Neural progenitor cell (in vitro differentiated cells): ENCODE data around the gene CDCA8. TPM values are rescaled to one million over a fixed set of nuclear protein-coding genes. Genes with fewer than 3 reads are reported as not detected.

ENCODE experiments used
- DNase-seq: peaks from one replicate; pipeline ENCODE4 v3.0.0-alpha.2; 2016; ENCODE audit warnings: low spot score
- H2AFZ ChIP-seq: fragments of 200-600 bp; sonication (generic); replicated peaks from 2 replicates; pipeline ENCODE4 v1.6.1; 2016; ENCODE audit warnings: antibody characterized with exemption
- H3F3A ChIP-seq: fragments of 200-600 bp; sonication (generic); 2 replicates; pipeline ENCODE4 v1.6.1; 2016; ENCODE audit warnings: antibody characterized with exemption, low read depth
- H3K27ac ChIP-seq: fragments of 200-600 bp; sonication (generic); 2 replicates; pipeline ENCODE4 v1.5.1; 2016; ENCODE audit warnings: mild to moderate bottlenecking
- H3K27me3 ChIP-seq: fragments of 200-600 bp; sonication (generic); 2 replicates; pipeline ENCODE4 v1.6.1; 2016; ENCODE audit warnings: mild to moderate bottlenecking, moderate library complexity
- H3K36me3 ChIP-seq: fragments of 200-600 bp; sonication (generic); 2 replicates; pipeline ENCODE4 v1.5.1; 2016
- H3K4me1 ChIP-seq: fragments of 200-600 bp; sonication (generic); 2 replicates; pipeline ENCODE4 v1.6.1; 2016; ENCODE audit warnings: mixed run types
- H3K4me2 ChIP-seq: fragments of 200-600 bp; sonication (generic); 2 replicates; pipeline ENCODE4 v1.6.1; 2016
- H3K4me3 ChIP-seq: fragments of 200-600 bp; sonication (generic); 2 replicates; pipeline ENCODE4 v1.5.1; 2016
- H3K79me2 ChIP-seq: fragments of 200-600 bp; sonication (generic); 2 replicates; pipeline ENCODE4 v1.6.1; 2016; ENCODE audit warnings: low read depth
- H3K9ac ChIP-seq: fragments of 200-600 bp; sonication (generic); 2 replicates; pipeline ENCODE4 v1.6.1; 2016
- H3K9me3 ChIP-seq: fragments of 200-600 bp; sonication (generic); 2 replicates; pipeline ENCODE4 v1.5.1; 2016; ENCODE audit warnings: low read depth
- H4K20me1 ChIP-seq: fragments of 200-600 bp; sonication (generic); 2 replicates; pipeline ENCODE4 v1.6.1; 2016; ENCODE audit warnings: low read depth
- H3K27ac Mint-ChIP-seq: 3 replicates; pipeline ENCODE4 v1.8.0; 2021; ENCODE audit warnings: mixed read lengths
- H3K27me3 Mint-ChIP-seq: 2 replicates; pipeline ENCODE4 v1.8.0; 2022; ENCODE audit warnings: low read depth, mild to moderate bottlenecking, inconsistent platforms, moderate library complexity, mixed read lengths; ENCODE audit not compliant: insufficient read depth
- H3K36me3 Mint-ChIP-seq: 3 replicates; pipeline ENCODE4 v1.8.0; 2021; ENCODE audit warnings: mixed read lengths
- H3K4me1 Mint-ChIP-seq: 3 replicates; pipeline ENCODE4 v1.8.0; 2021; ENCODE audit warnings: mixed read lengths
- H3K4me3 Mint-ChIP-seq: 3 replicates; pipeline ENCODE4 v1.8.0; 2021; ENCODE audit warnings: mild to moderate bottlenecking, moderate library complexity, mixed read lengths
- H3K9me3 Mint-ChIP-seq: 3 replicates; pipeline ENCODE4 v1.8.0; 2020; ENCODE audit warnings: mixed read lengths
- EZH2 ChIP-seq: fragments of 200-600 bp; sonication (generic); IDR thresholded peaks from 2 replicates; pipeline ENCODE4 v1.6.1; 2017; ENCODE audit warnings: antibody characterized with exemption, mild to moderate bottlenecking, moderate library complexity
- EZH2phosphoT487 ChIP-seq: fragments of 200-600 bp; sonication (generic); IDR thresholded peaks from 2 replicates; pipeline ENCODE4 v1.6.1; 2017; ENCODE audit warnings: antibody characterized with exemption
- total RNA-seq: library from RNA; depleted of rRNA; stranded (reverse); fragments of >200 nt; gene quantifications from 2 replicates; pipeline ENCODE4 v1.2.3, GENCODE V29; 2015; ENCODE audit warnings: low replicate concordance
- TF ChIP-seq, protein P1 (sequence below): fragments of 200-600 bp; sonication (generic); IDR thresholded peaks from 2 replicates; pipeline ENCODE4 v1.5.1; 2017; ENCODE audit warnings: antibody characterized with exemption, mild to moderate bottlenecking

The CDCA8 gene
- total RNA-seq, 1 donor from 2014 or later: 49.3 TPM

- Mint-ChIP-seq H3K27ac (peak overlapping the region; percentile 42), H3K27me3 (peaks cover 22% of the 10 kb centered on the region), H3K4me1 (peaks cover 32% of the 10 kb centered on the region), H3K4me3 (no peak overlapping the region), H3K36me3 (no peaks in the 10 kb centered on the region), H3K9me3 (no peaks in the 10 kb centered on the region)
- Histone ChIP-seq H2AFZ (no peak overlapping the region), H3K4me1 (no peaks in the 10 kb centered on the region), H3K79me2 (no peaks in the 10 kb centered on the region), H3K4me3 (no peak overlapping the region), H3K4me2 (no peak overlapping the region), H3K9me3 (no peaks in the 10 kb centered on the region), H3F3A (no peaks in the 10 kb centered on the region), H3K27ac (no peak overlapping the region), H3K9ac (no peak overlapping the region), H4K20me1 (no peaks in the 10 kb centered on the region), H3K27me3 (no peaks in the 10 kb centered on the region), H3K36me3 (no peaks in the 10 kb centered on the region)
- DNase-seq: no peak
- TF ChIP-seq EZH2 (no peak), EZH2phosphoT487 (no peak)
- TF ChIP-seq, protein P1, sequence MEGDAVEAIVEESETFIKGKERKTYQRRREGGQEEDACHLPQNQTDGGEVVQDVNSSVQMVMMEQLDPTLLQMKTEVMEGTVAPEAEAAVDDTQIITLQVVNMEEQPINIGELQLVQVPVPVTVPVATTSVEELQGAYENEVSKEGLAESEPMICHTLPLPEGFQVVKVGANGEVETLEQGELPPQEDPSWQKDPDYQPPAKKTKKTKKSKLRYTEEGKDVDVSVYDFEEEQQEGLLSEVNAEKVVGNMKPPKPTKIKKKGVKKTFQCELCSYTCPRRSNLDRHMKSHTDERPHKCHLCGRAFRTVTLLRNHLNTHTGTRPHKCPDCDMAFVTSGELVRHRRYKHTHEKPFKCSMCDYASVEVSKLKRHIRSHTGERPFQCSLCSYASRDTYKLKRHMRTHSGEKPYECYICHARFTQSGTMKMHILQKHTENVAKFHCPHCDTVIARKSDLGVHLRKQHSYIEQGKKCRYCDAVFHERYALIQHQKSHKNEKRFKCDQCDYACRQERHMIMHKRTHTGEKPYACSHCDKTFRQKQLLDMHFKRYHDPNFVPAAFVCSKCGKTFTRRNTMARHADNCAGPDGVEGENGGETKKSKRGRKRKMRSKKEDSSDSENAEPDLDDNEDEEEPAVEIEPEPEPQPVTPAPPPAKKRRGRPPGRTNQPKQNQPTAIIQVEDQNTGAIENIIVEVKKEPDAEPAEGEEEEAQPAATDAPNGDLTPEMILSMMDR: no peak
Observed at GRCh38 chr1:37653906-37654305, 38.4 kb upstream of the CDCA8 start.

DNA sequence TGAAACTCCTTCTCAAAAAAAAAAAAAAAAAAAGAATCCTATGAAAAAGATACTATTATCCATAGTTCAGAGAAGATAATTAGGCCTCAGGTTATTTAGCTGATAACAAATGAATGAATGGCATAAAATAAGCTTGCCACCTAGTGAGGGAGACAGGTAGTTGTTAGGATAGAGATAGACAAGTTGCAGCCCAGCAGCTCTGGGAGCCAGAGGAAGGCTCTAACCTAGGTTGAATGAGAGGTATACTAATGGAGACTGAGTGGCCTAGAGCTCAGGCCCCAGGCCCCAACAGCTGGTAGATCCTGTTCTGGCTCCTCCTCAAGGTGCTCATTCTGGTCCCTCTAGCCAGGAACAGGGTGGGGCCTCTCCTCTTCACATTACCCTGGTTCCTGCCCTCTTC, 37.0 kb upstream of the CDCA8 start:
- no peak overlapping the region for H2AFZ ChIP-seq
- Mint-ChIP-seq H3K27me3 (peaks cover 18% of the 10 kb centered on the region), H3K9me3 (no peaks in the 10 kb centered on the region), H3K36me3 (no peaks in the 10 kb centered on the region), H3K4me1 (peaks cover 40% of the 10 kb centered on the region), H3K4me3 (no peak overlapping the region), H3K27ac (peak overlapping the region; percentile 69)
- peaks cover 5% of the 10 kb centered on the region for H3K27me3 ChIP-seq
- TF ChIP-seq EZH2phosphoT487 (no peak), EZH2 (no peak)
- TF ChIP-seq, protein P1: no peak
- no peaks in the 10 kb centered on the region for H3K79me2 ChIP-seq
- peaks cover 7% of the 10 kb centered on the region for H3F3A ChIP-seq
- H3K9ac ChIP-seq: no peak overlapping the region
- no peak for DNase-seq
- peaks cover 4% of the 10 kb centered on the region for H3K4me1 ChIP-seq
- H3K4me3 ChIP-seq: no peak overlapping the region
- no peaks in the 10 kb centered on the region for H4K20me1 ChIP-seq
- H3K27ac ChIP-seq: no peak overlapping the region
- H3K36me3 ChIP-seq: no peaks in the 10 kb centered on the region
- no peak overlapping the region for H3K4me2 ChIP-seq
- H3K9me3 ChIP-seq: no peaks in the 10 kb centered on the region

DNA sequence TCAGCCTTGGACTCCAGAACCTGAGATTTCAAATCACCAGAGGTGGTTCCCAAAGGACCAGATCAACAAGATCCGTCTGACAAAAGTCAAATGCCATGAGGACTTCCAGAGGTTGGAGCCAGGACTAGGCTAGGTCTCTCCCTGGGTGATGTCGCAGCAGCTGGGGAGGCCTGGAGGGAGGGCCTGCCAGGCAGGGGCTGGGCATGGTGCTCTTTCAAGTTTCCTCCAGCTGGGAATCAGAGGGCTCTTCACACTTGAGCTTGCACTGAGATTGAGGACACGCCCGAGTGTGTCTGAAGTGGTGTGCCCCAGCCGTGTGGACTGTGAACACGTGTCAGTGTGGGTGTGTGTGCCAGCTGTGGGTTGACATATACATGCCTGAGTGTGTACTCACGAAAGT, 36.3 kb upstream of the CDCA8 start:
- no peak overlapping the region for H3K4me3 ChIP-seq
- no peaks in the 10 kb centered on the region for H4K20me1 ChIP-seq
- H3K4me2 ChIP-seq: no peak overlapping the region
- H3K27me3 ChIP-seq: peaks cover 5% of the 10 kb centered on the region
- peaks cover 13% of the 10 kb centered on the region for H3F3A ChIP-seq
- peak overlapping the region; percentile 69 for H3K27ac Mint-ChIP-seq
- H3K27ac ChIP-seq: no peak overlapping the region
- no peaks in the 10 kb centered on the region for H3K9me3 ChIP-seq
- TF ChIP-seq EZH2: no peak
- no peak for TF ChIP-seq EZH2phosphoT487
- TF ChIP-seq, protein P1: no peak
- no peaks in the 10 kb centered on the region for H3K9me3 Mint-ChIP-seq
- H3K4me1 Mint-ChIP-seq: peaks cover 46% of the 10 kb centered on the region
- H3K4me1 ChIP-seq: peaks cover 11% of the 10 kb centered on the region
- no peak overlapping the region for H3K9ac ChIP-seq
- H3K4me3 Mint-ChIP-seq: no peak overlapping the region
- peaks cover 18% of the 10 kb centered on the region for H3K27me3 Mint-ChIP-seq
- H3K79me2 ChIP-seq: no peaks in the 10 kb centered on the region
- no peaks in the 10 kb centered on the region for H3K36me3 ChIP-seq
- no peak overlapping the region for H2AFZ ChIP-seq
- H3K36me3 Mint-ChIP-seq: no peaks in the 10 kb centered on the region
- DNase-seq: no peak
